ENCODE data around the gene EYA2. TPM values are rescaled to one million over a fixed set of nuclear protein-coding genes. Genes with fewer than 3 reads are reported as not detected.

Gene EYA2
- total RNA-seq, 1 experiment from 2014 or later: 0.25 TPM

DNA sequence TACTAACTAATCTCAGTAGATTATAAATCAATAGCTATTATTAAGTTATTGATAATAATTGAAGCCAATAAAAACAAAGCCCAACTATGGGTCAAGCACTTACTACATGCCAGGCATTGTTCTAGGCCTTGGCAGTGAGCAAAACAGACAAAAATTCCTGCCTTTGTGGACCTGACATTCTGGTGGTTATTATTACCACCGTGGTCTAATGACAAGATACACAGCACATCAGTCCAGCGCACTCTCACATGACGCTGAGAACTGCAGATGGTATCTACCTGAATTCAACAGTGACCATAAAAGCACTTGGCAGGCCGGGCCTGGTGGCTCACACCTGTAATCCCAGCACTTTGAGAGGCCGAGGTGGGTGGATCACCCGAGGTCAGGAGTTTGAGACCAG lies 340.5 kb downstream of the EYA2 start:
- intact Hi-C loops (cut with micrococcal nuclease; ENCODE audit: unreplicated experiment): no loop called here
- H3K4me3 ChIP-seq (ENCODE audit: low read depth, low read length): no peak overlapping the region
- no peak overlapping the region for H3K4me3 Mint-ChIP-seq (ENCODE audit: unreplicated experiment)
- TF ChIP-seq, protein P1, sequence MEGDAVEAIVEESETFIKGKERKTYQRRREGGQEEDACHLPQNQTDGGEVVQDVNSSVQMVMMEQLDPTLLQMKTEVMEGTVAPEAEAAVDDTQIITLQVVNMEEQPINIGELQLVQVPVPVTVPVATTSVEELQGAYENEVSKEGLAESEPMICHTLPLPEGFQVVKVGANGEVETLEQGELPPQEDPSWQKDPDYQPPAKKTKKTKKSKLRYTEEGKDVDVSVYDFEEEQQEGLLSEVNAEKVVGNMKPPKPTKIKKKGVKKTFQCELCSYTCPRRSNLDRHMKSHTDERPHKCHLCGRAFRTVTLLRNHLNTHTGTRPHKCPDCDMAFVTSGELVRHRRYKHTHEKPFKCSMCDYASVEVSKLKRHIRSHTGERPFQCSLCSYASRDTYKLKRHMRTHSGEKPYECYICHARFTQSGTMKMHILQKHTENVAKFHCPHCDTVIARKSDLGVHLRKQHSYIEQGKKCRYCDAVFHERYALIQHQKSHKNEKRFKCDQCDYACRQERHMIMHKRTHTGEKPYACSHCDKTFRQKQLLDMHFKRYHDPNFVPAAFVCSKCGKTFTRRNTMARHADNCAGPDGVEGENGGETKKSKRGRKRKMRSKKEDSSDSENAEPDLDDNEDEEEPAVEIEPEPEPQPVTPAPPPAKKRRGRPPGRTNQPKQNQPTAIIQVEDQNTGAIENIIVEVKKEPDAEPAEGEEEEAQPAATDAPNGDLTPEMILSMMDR (IDR thresholded peaks at IDR 0.05; ENCODE audit: insufficient read depth in 1 of 2, low read depth in 1 of 2, low read length in 1 of 2, severe bottlenecking in 1 of 2, unreplicated experiment in 1 of 2): no peak
- ChIA-PET POLR2A (no interaction called here), CTCF (no interaction called here)
- no peaks in the 10 kb centered on the region for H3K9me3 Mint-ChIP-seq (ENCODE audit: unreplicated experiment)
- 0 out of 2 replicates have a peak, but pooled peaks cover 4% of the 10 kb centered on the region for H3K4me1 ChIP-seq
- H3K4me1 Mint-ChIP-seq (ENCODE audit: low read depth, unreplicated experiment): peaks cover 6% of the 10 kb centered on the region
- no peak overlapping the region for H3K27ac Mint-ChIP-seq (ENCODE audit: unreplicated experiment)
- peaks cover 31% of the 10 kb centered on the region for H3K36me3 ChIP-seq (ENCODE audit: control insufficient read depth, insufficient read depth, low read length)
- DNase-seq: no peak
- no peaks in the 10 kb centered on the region for H3K27me3 ChIP-seq (replicated peaks; ENCODE audit: control insufficient read depth, insufficient read depth, low read length)
- no TSS peak for BruUV-seq (replicated peaks)
- peaks cover 99% of the 10 kb centered on the region for H3K36me3 Mint-ChIP-seq (ENCODE audit: insufficient read depth, unreplicated experiment)
- H3K9me3 ChIP-seq: no peaks in the 10 kb centered on the region
- H3K27me3 Mint-ChIP-seq (ENCODE audit: insufficient read depth, unreplicated experiment): no peaks in the 10 kb centered on the region

DNA sequence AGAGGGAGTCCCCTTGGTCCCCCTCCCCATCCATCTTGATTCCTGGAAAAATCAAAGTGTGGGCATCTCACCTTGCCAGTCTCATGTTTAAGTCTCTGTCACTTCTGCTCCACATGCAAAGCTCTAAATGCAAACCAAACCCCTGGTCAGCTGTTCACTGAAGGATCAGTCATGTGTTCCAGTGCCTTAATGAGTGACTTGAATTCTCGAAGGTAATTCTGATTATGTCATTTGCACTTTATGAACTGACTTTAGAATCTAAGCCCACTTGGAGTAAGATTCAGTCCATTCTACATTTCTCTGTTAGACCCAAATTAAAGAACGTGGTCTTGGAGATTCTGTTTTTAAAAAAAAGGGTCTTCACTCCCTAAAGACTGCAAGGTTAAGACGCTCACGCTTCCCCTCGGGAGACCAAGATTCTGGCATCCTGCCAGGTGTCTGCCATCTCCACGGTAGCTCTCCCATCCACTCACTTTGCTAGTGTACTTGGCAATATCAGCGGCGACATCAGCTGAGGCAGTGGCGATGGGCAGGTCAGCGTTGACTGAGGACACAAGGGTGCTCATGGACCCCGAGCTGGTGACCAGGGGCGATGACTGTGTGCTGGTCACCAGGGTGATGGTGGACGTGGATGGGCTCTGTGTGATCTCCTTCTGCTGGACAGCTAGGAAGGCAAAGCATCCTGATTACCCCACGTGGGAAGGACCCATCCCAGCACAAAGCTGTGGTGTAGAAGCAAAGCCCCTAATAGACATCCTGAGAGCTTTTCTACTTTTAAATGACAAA lies 341.4 kb downstream of the EYA2 start:
- 0 out of 2 replicates have a peak, but pooled peaks cover 4% of the 10 kb centered on the region for H3K4me1 ChIP-seq
- H3K36me3 ChIP-seq (ENCODE audit: control insufficient read depth, insufficient read depth, low read length): peaks cover 33% of the 10 kb centered on the region
- Mint-ChIP-seq H3K4me3 (ENCODE audit: unreplicated experiment) (no peak overlapping the region), H3K9me3 (ENCODE audit: unreplicated experiment) (no peaks in the 10 kb centered on the region), H3K27ac (ENCODE audit: unreplicated experiment) (no peak overlapping the region), H3K27me3 (ENCODE audit: insufficient read depth, unreplicated experiment) (no peaks in the 10 kb centered on the region), H3K4me1 (ENCODE audit: low read depth, unreplicated experiment) (peaks cover 6% of the 10 kb centered on the region), H3K36me3 (ENCODE audit: insufficient read depth, unreplicated experiment) (peaks cover 99% of the 10 kb centered on the region)
- no peaks in the 10 kb centered on the region for H3K9me3 ChIP-seq
- TF ChIP-seq, protein P1 (IDR thresholded peaks at IDR 0.05; ENCODE audit: insufficient read depth in 1 of 2, low read depth in 1 of 2, low read length in 1 of 2, severe bottlenecking in 1 of 2, unreplicated experiment in 1 of 2): no peak
- H3K4me3 ChIP-seq (ENCODE audit: low read depth, low read length): no peak overlapping the region
- no peak for DNase-seq
- CTCF ChIA-PET: interaction anchor here (2.0 kb wide), 1 partner anchor 148 kb away, joined by 7 read pairs; no protein-coding TSS in a partner anchor
- no peaks in the 10 kb centered on the region for H3K27me3 ChIP-seq (replicated peaks; ENCODE audit: control insufficient read depth, insufficient read depth, low read length)
- BruUV-seq (replicated peaks): no TSS peak
- intact Hi-C loops (cut with micrococcal nuclease; ENCODE audit: unreplicated experiment): no loop called here
- POLR2A ChIA-PET: no interaction called here

DNA sequence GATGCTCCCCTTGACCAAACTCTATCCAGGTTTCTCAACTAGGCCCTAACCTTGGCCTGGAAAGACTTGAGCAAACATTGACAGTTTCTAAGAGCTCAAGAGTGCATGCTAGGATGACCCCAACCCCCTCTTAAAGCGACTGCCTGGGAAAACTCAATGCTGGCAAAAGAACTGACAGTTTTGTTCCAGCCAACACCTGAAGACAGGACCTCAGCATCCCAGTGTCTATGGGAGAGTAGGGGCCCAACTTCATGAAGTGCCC lies 341.9 kb downstream of the EYA2 start:
- peaks cover 99% of the 10 kb centered on the region for H3K36me3 Mint-ChIP-seq (ENCODE audit: insufficient read depth, unreplicated experiment)
- H3K27me3 Mint-ChIP-seq (ENCODE audit: insufficient read depth, unreplicated experiment): no peaks in the 10 kb centered on the region
- H3K36me3 ChIP-seq (ENCODE audit: control insufficient read depth, insufficient read depth, low read length): peaks cover 32% of the 10 kb centered on the region
- no peak for DNase-seq
- no peaks in the 10 kb centered on the region for H3K27me3 ChIP-seq (replicated peaks; ENCODE audit: control insufficient read depth, insufficient read depth, low read length)
- peak overlapping the region; percentile 43 for H3K27ac Mint-ChIP-seq (ENCODE audit: unreplicated experiment)
- no TSS peak for BruUV-seq (replicated peaks)
- ChIA-PET CTCF (interaction anchor here (2.0 kb wide), 1 partner anchor 147 kb away, joined by 7 read pairs; no protein-coding TSS in a partner anchor), POLR2A (no interaction called here)
- no peak overlapping the region for H3K4me3 ChIP-seq (ENCODE audit: low read depth, low read length)
- 0 out of 2 replicates have a peak, but pooled peaks cover 4% of the 10 kb centered on the region for H3K4me1 ChIP-seq
- no peaks in the 10 kb centered on the region for H3K9me3 Mint-ChIP-seq (ENCODE audit: unreplicated experiment)
- peaks cover 4% of the 10 kb centered on the region for H3K4me1 Mint-ChIP-seq (ENCODE audit: low read depth, unreplicated experiment)
- intact Hi-C loops (cut with micrococcal nuclease; ENCODE audit: unreplicated experiment): no loop called here
- H3K4me3 Mint-ChIP-seq (ENCODE audit: unreplicated experiment): no peak overlapping the region
- no peaks in the 10 kb centered on the region for H3K9me3 ChIP-seq
- TF ChIP-seq, protein P1 (IDR thresholded peaks at IDR 0.05; ENCODE audit: insufficient read depth in 1 of 2, low read depth in 1 of 2, low read length in 1 of 2, severe bottlenecking in 1 of 2, unreplicated experiment in 1 of 2): no peak

All from Caco-2 (cell line).